ENCODE measurements around the gene PCSK6.

GRCh38 chr15:101491734-101492640 is 2.5 kb upstream of the PCSK6 start:
- TF ChIP-seq CTCF (conservative IDR thresholded peaks at IDR 0.05; ENCODE audit: low read depth, low read length), result no peak
- no peak for TF ChIP-seq EZH2 (IDR thresholded peaks at IDR 0.05; ENCODE audit: low read length, unreplicated experiment)
- TF ChIP-seq EZH2phosphoT487 (IDR thresholded peaks at IDR 0.05; ENCODE audit: borderline replicate concordance, low read length), result no peak

Data from PC-3 (cell line).